HG03439 (cell line): ENCODE data around the gene RSPO1.
"Not testable (repeated sequence)": the region's sequence is repeated elsewhere in the genome, so short reads cannot be mapped to it uniquely, and the experiment has no call there.

Source experiments
- ATAC-seq: cut with Tn5 transposase; IDR thresholded peaks from one replicate; pipeline ENCODE4 v1.9.1; 2021; ENCODE audit warnings: mild to moderate bottlenecking, moderate library complexity; ENCODE audit not compliant: unreplicated experiment

RSPO1 gene

GRCh38 chr1:37634244-37634991 is at the start of gene RSPO1:
RSPO1 (minus strand) TSS chr1:37634892; CDS start chr1:37629661, 5,231 bp downstream.
- ATAC-seq, result no peak

GRCh38 chr1:37684182-37684581 is 49.5 kb upstream of the RSPO1 start:
- not testable (repeated sequence) for ATAC-seq

GRCh38 chr1:37682334-37682987 is 47.8 kb upstream of the RSPO1 start:
- no peak for ATAC-seq

- ATAC-seq, result no peak
These were observed 46.2 kb upstream of the RSPO1 start for GRCh38 chr1:37680933-37681332.

- ATAC-seq, result no peak
These were observed 43.1 kb upstream of the RSPO1 start for GRCh38 chr1:37677808-37678207.

GRCh38 chr1:37677143-37677439 is 42.4 kb upstream of the RSPO1 start:
- ATAC-seq, result no peak

- no peak for ATAC-seq
These were observed 41.8 kb upstream of the RSPO1 start for GRCh38 chr1:37676281-37677142.

GRCh38 chr1:37673920-37674319 is 39.2 kb upstream of the RSPO1 start:
- ATAC-seq, result no peak

- ATAC-seq, result no peak
These were observed 37.6 kb upstream of the RSPO1 start for GRCh38 chr1:37672136-37672870.

GRCh38 chr1:37671261-37671660 is 36.6 kb upstream of the RSPO1 start:
- no peak for ATAC-seq

GRCh38 chr1:37670133-37670532 is 35.4 kb upstream of the RSPO1 start:
- no peak for ATAC-seq

- no peak for ATAC-seq
These were observed 32.5 kb upstream of the RSPO1 start for GRCh38 chr1:37667023-37667671.

GRCh38 chr1:37666241-37666867 is 31.7 kb upstream of the RSPO1 start:
- no peak for ATAC-seq

GRCh38 chr1:37663426-37664000 is 28.8 kb upstream of the RSPO1 start:
- no peak for ATAC-seq

GRCh38 chr1:37662031-37662755 is 27.5 kb upstream of the RSPO1 start:
- ATAC-seq, result no peak

- no peak for ATAC-seq
These were observed 26.7 kb upstream of the RSPO1 start for GRCh38 chr1:37661401-37661800.

- no peak for ATAC-seq
These were observed 26.0 kb upstream of the RSPO1 start for GRCh38 chr1:37660664-37661063.

- ATAC-seq, result no peak
These were observed 23.8 kb upstream of the RSPO1 start for GRCh38 chr1:37658486-37658885.
